Iris pigment epithelial cell (primary cell): ENCODE measurements around the gene OAS1.

Experiments used
- DNase-seq: peaks from one replicate; pipeline ENCODE4 v3.0.0-alpha.2; 2011; ENCODE audit warnings: low read depth

The OAS1 gene

GRCh38 chr12:112906712-112907414 is at the start of gene OAS1:
TSS of gene OAS1 (plus strand) at chr12:112906962. CDS start at chr12:112907040, 78 bp downstream.
- DNase-seq: peak; percentile 76

DNA sequence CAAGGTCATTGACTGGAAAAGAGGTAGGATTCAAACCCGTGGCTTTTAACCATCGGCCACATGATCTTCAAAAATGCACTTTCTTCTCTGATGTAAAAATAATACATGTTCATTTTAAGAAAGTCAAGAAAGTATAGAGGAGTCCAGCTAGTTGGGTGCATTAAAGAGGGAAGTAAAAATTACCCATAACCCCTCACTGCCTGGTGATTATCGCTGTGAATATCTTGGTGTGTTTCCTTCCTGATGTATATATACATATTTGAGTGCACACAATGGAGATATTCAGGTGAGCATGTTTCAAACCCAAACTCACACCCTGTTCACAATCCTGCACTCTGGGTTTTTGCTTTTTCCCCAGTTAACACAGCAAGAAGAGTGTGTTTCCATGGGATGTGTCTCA is 47.5 kb upstream of the OAS1 start:
- DNase-seq: no peak

GRCh38 chr12:112860181-112860580 is 46.6 kb upstream of the OAS1 start:
- DNase-seq: no peak

DNA sequence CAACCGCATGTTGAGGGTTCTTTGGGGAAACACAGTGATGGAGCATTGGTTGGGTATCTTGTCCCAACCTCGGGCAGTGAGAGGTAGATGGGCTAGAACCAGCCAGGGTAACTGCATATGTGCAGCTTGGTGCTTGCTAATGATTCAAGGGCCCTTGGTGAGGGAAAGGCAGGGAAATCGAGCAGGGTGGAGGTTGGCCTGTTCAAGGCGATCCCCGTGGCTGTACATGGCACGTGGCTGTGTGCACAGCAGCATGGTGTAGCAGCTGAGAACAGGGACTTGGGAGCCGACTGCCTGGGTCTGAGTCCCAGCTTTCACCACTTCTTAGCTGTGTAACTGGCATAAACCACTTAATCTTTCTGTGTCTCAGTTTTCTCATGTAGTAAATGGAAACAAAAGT is 45.5 kb upstream of the OAS1 start:
- no peak for DNase-seq

GRCh38 chr12:112862636-112863290 is 44.0 kb upstream of the OAS1 start:
- DNase-seq: no peak

GRCh38 chr12:112868459-112869041 is 38.2 kb upstream of the OAS1 start:
- DNase-seq: no peak

GRCh38 chr12:112869091-112869490 is 37.7 kb upstream of the OAS1 start:
- no peak for DNase-seq

GRCh38 chr12:112869778-112870177 is 37.0 kb upstream of the OAS1 start:
- no peak for DNase-seq

- no peak for DNase-seq
These were observed 36.3 kb upstream of the OAS1 start for GRCh38 chr12:112870267-112870980.

- DNase-seq: no peak
These were observed 31.2 kb upstream of the OAS1 start for GRCh38 chr12:112875608-112876007.

DNA sequence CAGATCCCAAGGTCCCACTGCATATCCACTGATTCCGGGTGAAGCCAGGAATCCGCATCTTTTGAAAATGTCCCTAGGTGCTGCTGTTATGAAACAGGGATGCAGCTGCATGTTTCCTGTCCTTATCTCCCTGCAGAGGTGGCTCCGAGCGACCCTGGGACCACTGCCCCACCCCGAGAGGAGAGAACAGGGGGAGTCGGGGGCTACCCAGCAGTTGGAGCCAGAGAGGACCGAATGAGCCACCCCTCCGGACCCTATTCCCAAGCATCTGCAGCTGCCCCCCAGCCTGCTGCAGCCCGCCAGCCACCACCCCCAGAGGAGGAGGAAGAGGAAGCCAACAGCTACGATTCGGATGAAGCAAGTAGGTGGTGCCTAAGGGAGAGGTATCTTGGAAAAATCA is 30.3 kb upstream of the OAS1 start:
- no peak for DNase-seq

- DNase-seq: no peak
These were observed 29.8 kb upstream of the OAS1 start for GRCh38 chr12:112877006-112877405.

DNA sequence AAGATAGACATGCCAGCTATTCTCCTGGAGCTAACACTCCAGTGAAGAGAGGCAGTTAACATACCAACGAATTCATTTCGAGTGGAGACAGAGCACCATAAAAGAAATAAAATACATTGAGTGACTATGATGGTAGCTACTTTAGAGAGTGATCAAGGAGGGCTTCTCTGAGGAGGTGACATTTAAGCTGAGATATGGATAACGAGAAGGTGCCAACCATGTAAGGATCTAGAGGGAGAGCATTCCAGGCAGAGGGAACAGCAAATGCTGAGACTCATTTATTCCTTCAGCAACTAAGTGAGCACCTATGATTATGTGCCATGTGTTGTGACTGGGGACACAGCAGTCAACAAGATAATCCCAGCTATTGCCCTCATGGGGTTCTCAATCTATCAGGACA is 28.3 kb upstream of the OAS1 start:
- DNase-seq: no peak

DNA sequence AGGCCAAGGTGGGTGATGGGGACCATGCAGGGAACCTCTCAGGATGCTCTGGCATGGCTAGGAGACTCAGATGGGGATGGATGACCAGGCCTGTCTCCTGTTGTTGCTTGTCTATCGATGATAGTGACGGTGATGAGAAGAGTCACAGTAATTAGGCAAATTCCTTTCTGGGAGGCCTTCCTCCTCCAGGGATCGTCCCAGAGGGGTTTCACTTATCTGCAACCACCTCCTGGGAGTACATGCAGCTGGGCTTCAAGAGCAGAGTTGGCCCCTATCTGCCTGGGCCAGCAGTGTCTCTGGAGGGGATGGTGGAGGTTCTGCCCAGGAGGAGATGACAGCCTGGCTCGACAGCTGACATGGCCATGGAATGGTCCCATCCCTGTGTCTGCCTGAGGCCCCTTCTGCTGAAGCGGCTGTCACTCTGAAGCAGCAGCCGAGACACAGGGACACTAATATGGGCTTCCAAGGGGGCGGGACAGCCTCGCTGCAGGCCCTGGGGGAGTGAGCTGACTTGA is 27.5 kb upstream of the OAS1 start:
- DNase-seq: no peak

DNA sequence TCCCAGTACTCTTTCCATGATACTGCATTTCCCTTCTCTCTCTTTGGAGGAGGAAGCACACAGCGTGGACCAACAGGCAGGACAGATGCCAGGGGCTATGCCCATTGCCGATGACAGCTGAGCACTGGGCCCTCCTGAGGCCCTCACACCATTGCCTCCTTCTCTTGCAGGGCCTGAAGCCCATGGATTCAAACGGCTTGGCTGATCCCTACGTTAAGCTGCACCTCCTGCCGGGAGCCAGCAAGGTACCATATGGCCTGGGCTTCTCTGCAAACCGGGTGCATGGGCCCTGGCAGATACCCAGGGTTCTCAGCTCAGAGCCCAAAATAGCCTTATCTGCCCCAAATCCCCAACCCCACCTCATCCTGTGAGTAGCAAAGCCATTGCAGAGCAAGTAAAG is 25.2 kb upstream of the OAS1 start:
- DNase-seq: no peak

DNA sequence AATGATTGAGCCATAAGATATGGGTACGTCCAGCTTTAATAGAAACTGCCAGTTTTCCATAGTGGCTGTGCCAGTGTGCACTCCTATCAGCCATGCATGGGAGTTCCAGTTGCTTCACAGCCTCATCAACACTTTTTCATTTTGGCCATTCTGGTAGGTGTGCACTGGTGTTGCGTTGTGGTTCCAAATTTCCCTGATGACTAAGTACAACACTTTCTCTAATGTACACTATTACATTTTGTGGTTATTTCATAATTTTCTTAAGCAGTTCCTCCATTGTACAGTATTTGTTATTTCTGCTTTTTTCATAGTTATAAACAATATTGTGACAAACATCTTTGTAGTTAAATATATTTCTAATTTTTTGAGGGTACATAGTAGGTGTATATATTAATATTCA is 21.5 kb upstream of the OAS1 start:
- no peak for DNase-seq

GRCh38 chr12:112887550-112887949 is 19.2 kb upstream of the OAS1 start:
- no peak for DNase-seq

DNA sequence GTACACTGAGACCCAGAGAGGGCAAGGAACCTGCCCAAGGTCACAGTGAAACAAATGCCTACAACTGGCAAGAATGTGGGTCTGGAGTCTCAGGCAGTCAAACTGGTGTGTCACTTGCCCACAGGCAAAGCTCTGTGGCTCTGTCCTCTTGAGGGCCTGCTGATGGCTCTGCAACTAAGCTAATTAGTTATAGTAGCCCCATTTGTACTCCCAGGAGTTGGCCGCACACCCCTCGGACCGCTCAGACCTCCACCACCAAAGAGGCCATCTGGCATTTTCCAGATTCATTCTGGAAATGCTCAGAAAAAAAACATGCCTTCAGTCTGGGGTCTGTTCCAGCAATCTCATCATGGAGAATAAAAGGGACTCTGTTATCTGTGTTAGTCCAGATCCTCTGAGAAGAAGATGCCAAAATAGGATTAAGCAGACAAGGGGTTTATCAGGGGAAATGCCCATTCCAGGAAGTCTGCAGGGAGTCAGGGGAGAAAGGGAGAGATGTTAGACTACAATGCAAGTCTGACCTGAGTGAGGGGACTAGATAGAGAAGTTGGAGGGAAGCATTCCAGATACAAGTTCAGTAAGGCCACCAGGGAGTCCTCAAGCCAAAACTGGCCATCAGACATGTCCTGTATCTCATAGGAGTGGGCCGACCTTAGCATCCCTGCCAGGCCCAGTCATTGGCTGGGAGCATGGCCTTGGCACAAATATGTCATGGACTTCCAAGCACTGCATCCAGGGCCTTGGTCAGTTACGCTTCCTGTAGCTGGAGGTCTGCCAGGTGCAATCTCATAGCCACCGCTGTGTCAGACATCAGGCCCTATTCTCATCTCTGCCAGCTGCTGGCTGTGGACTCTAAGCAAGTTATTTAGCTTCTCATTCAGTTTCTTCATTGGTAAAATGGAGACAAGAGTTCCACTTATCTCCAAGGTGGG is 15.4 kb upstream of the OAS1 start:
- DNase-seq: no peak

DNA sequence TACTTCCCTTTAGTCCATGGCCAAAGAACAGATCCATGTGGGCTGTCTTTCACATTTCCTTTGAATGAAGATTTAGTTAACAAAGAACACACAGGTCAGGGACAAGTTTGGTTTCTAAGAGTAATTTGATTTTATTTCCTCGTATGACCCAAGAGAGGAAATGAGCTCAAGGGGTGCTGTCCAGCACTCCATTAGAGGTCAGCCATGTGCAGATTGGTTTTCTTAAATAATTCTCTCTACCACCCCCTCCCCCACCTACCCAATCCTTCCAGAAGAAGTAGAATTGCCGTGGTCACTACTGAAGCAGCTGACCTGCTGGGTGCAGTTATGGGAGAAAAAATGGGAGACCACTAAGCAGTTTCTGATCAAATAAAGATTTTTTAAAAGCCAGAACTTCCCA is 13.9 kb upstream of the OAS1 start:
- no peak for DNase-seq

DNA sequence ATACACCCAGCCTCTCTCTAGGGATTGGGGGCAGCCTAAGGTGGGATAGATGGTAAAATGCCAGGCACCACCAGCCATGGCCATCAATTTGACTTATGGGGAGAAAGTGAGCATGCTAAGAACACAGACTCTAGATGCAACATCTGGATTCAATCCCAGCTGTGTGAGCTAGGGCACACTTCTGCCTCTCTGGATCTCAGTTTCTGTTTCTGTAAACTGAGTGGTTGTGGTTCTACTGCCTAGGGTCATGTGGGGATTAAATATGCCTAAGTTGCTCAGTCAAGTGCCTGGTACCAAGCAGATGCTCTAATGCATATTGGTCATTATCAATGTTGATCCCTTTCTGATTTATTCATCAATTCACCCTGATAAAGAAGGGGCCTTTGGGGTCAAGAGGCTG is 12.6 kb upstream of the OAS1 start:
- no peak for DNase-seq

- DNase-seq: no peak
These were observed 8.4 kb upstream of the OAS1 start for GRCh38 chr12:112898380-112898779.
